Measurements from ENCODE around the gene CIITA. TPM values are rescaled to one million over a fixed set of nuclear protein-coding genes. Genes with fewer than 3 reads are reported as not detected.

CIITA gene
- total RNA-seq, 2 experiments from 2014 or later = 2.4 to 3.0 TPM

DNA sequence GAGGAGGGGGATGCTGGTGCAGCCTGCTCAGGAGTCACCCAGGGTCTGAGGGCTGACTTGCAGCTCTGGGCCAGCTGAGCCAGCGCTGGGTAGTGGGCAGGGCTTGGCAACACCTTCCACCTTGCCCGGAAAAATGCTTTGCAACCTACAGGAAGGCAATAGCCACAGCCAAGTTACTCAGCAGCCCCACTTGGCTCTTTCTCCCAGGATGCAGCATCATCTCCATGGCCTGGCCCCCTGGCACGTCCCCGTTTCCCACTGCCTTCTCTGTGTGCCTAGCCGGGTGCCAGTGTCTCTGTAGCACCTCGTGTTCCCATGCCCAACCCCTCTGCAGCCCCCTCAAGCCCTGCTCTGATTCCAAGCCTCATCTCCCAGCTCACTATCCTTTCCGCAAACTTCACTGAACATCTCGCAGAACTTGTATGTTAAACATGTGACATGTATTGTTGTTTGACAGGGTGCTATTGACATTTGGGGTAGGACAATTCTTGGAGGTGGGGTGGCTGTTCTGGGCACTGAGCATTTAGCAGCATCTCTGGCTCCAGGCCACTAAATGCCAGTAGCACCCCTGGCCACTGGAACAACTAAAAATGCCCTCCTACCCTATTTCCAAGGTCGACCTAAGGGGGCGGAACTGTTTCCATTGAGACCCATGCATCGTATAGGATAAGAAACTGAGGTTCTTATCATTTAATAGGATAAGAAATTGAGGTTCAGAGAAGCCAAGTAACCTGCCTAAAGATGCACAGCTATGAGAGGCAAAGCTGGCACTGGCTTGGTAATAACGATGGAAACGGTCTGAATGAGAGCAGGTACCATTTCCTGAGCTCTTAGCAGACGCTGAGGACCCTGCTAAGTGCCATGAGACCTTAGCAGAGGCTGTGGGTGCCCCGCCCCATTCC, 53.1 kb downstream of the CIITA start:
- Mint-ChIP-seq H3K4me3 (no peak overlapping the region), H3K4me1 (ENCODE audit: low read depth) (peaks cover 15% of the 10 kb centered on the region), H3K36me3 (ENCODE audit: low read depth) (peaks cover 74% of the 10 kb centered on the region), H3K27ac (no peak overlapping the region), H3K9me3 (no peaks in the 10 kb centered on the region), H3K27me3 (no peaks in the 10 kb centered on the region)
- Histone ChIP-seq H3K9me3 (ENCODE audit: control insufficient read depth in 1 of 2, insufficient read depth in 1 of 2, low read length in 2 of 2) (peaks cover 0 to 6% of the 10 kb centered on the region in 2 experiments), H3K4me1 (ENCODE audit: insufficient read depth, low read length) (peaks cover 19% of the 10 kb centered on the region), H3K27ac (ENCODE audit: low read depth in 1 of 2, low read length in 2 of 2) (no peak overlapping the region), H3K36me3 (ENCODE audit: insufficient read depth, low read length) (peaks cover 42% of the 10 kb centered on the region), H3K4me3 (ENCODE audit: low read length) (no peak overlapping the region), H3K27me3 (ENCODE audit: control insufficient read depth in 1 of 2, insufficient read depth in 2 of 2, low read length in 2 of 2) (no peaks in the 10 kb centered on the region)
- POLR2A ChIA-PET = no interaction called here
- ATAC-seq (ENCODE audit: poor library complexity) (no peak), DNase-seq (no peak)
- TF ChIP-seq, protein P1, sequence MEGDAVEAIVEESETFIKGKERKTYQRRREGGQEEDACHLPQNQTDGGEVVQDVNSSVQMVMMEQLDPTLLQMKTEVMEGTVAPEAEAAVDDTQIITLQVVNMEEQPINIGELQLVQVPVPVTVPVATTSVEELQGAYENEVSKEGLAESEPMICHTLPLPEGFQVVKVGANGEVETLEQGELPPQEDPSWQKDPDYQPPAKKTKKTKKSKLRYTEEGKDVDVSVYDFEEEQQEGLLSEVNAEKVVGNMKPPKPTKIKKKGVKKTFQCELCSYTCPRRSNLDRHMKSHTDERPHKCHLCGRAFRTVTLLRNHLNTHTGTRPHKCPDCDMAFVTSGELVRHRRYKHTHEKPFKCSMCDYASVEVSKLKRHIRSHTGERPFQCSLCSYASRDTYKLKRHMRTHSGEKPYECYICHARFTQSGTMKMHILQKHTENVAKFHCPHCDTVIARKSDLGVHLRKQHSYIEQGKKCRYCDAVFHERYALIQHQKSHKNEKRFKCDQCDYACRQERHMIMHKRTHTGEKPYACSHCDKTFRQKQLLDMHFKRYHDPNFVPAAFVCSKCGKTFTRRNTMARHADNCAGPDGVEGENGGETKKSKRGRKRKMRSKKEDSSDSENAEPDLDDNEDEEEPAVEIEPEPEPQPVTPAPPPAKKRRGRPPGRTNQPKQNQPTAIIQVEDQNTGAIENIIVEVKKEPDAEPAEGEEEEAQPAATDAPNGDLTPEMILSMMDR (IDR thresholded peaks at IDR 0.05) = no peak
- intact Hi-C loops (cut with DNase I, micrococcal nuclease) = no loop called here
- CTCF ChIA-PET = no interaction called here

DNA sequence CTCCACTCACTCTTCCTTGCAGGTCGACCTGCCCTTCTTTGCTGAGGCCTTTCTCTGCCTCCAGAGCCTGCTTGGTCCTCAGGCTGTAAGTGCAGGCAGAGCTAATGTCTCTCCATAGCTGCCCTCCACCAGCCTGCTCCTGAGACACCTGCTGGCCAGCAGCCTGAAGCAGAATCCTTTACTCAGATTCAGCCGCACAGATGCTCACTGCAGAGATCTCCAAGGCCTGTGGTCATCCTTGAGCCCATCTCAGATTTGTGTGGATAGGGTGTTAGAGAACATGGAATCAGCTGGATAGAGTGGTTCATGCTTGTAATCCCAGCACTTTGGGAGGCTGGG, 53.7 kb downstream of the CIITA start:
- ATAC-seq (ENCODE audit: poor library complexity) = no peak
- no peak for DNase-seq
- TF ChIP-seq, protein P1 (IDR thresholded peaks at IDR 0.05) = no peak
- Mint-ChIP-seq H3K36me3 (ENCODE audit: low read depth) (peaks cover 74% of the 10 kb centered on the region), H3K4me1 (ENCODE audit: low read depth) (peaks cover 21% of the 10 kb centered on the region), H3K27ac (no peak overlapping the region), H3K27me3 (no peaks in the 10 kb centered on the region), H3K9me3 (no peaks in the 10 kb centered on the region), H3K4me3 (no peak overlapping the region)
- CTCF ChIA-PET = no interaction called here
- no peak overlapping the region for H3K27ac ChIP-seq (ENCODE audit: low read depth in 1 of 2, low read length in 2 of 2)
- peaks cover 19% of the 10 kb centered on the region for H3K4me1 ChIP-seq (ENCODE audit: insufficient read depth, low read length)
- POLR2A ChIA-PET = no interaction called here
- no peaks in the 10 kb centered on the region for H3K27me3 ChIP-seq (ENCODE audit: control insufficient read depth in 1 of 2, insufficient read depth in 2 of 2, low read length in 2 of 2)
- H3K9me3 ChIP-seq (ENCODE audit: control insufficient read depth in 1 of 2, insufficient read depth in 1 of 2, low read length in 2 of 2) = peaks cover 0 to 4% of the 10 kb centered on the region in 2 experiments
- H3K36me3 ChIP-seq (ENCODE audit: insufficient read depth, low read length) = peaks cover 36% of the 10 kb centered on the region
- intact Hi-C loops (cut with DNase I, micrococcal nuclease) = no loop called here
- no peak overlapping the region for H3K4me3 ChIP-seq (ENCODE audit: low read length)

DNA sequence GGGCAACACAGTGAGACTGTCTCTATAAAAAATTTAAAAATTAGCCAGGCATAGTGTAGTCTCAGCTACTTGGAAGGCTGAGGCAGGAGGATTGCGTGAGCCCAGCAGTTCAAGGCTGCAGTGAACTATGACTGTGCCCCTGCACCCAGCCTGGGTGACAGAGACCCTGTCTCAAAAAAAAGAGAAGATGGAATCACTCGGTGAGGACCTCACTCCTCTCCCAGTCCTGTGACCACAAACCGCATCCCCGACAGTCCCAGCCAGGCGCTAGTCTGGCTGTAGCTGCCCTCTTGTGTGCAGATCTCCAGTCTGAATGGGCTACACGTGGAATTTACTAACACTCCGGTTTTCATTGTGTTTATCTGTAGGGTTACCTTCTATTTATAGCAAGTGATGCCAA, 54.1 kb downstream of the CIITA start:
- Histone ChIP-seq H3K4me1 (ENCODE audit: insufficient read depth, low read length) (peaks cover 19% of the 10 kb centered on the region), H3K27ac (ENCODE audit: low read depth in 1 of 2, low read length in 2 of 2) (no peak overlapping the region), H3K4me3 (ENCODE audit: low read length) (no peak overlapping the region), H3K9me3 (ENCODE audit: control insufficient read depth in 1 of 2, insufficient read depth in 1 of 2, low read length in 2 of 2) (peaks cover 0 to under 1% of the 10 kb centered on the region in 2 experiments), H3K36me3 (ENCODE audit: insufficient read depth, low read length) (peaks cover 32% of the 10 kb centered on the region), H3K27me3 (ENCODE audit: control insufficient read depth in 1 of 2, insufficient read depth in 2 of 2, low read length in 2 of 2) (no peaks in the 10 kb centered on the region)
- peaks cover 26% of the 10 kb centered on the region for H3K4me1 Mint-ChIP-seq (ENCODE audit: low read depth)
- POLR2A ChIA-PET = no interaction called here
- H3K27me3 Mint-ChIP-seq = no peaks in the 10 kb centered on the region
- intact Hi-C loops (cut with DNase I, micrococcal nuclease) = no loop called here
- TF ChIP-seq, protein P1 (IDR thresholded peaks at IDR 0.05) = no peak
- DNase-seq (no peak), ATAC-seq (ENCODE audit: poor library complexity) (no peak)
- H3K9me3 Mint-ChIP-seq = no peaks in the 10 kb centered on the region
- H3K36me3 Mint-ChIP-seq (ENCODE audit: low read depth) = peaks cover 74% of the 10 kb centered on the region
- H3K27ac Mint-ChIP-seq = no peak overlapping the region
- CTCF ChIA-PET = no interaction called here
- no peak overlapping the region for H3K4me3 Mint-ChIP-seq
